Measurements from ENCODE around the gene SMTNL1. TPM values are rescaled to one million over a fixed set of nuclear protein-coding genes. Genes with fewer than 3 reads are reported as not detected.
A peak's percentile ranks its signal among the peaks of the same experiment; 100 is the strongest.

Gene SMTNL1
- total and polyA plus RNA-seq, 9 of the 15 experiments (the other 6 are each of a cell fraction or from before 2014, with no cell fraction given) = not detected

DNA sequence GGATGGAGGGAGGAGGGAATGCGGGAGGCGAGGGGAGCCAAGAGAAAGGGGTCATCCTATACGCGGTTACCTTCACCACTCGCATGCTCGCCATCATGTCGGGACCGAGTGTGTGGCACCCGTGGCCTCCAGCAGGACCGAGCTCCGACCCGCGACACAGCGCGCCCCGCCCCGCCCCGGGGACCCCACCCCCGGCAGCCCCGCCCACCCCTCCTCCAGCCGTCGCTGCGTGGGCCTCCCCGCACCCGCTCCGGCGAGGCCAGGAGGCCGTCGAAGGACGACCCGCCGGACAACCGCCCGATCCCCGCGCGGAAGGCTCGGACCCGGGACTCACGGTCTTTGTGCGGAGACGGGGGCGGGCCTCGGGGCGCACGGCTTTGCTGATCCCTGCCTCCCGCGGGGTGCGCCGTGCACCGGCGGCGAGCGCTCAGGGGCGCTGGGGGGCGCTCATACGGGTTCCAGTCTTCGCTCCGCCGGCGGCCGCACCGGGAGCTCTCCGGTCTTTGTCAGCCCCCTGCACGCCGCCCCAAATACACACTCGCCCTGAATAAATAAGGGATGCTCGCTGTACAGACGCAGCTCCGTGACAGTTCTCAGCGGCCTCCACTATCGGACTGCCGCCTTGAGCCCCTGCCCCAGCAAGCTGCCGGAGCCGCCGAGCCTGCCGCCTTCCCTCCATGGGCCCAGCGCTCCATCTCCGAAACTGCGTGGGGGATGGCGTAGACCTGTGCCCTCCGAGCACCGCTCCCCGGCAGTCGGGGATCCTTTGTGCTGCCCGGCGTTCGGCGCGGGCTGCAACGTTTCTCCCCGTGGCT lies 30.3 kb downstream of the SMTNL1 start, which contains the start of gene UBE2L6 (continued):
- no peak for TF ChIP-seq MEF2A (IDR thresholded peaks at IDR 0.05; ENCODE audit: control insufficient read depth, low read depth, low read length)
- TF ChIP-seq, protein P1, sequence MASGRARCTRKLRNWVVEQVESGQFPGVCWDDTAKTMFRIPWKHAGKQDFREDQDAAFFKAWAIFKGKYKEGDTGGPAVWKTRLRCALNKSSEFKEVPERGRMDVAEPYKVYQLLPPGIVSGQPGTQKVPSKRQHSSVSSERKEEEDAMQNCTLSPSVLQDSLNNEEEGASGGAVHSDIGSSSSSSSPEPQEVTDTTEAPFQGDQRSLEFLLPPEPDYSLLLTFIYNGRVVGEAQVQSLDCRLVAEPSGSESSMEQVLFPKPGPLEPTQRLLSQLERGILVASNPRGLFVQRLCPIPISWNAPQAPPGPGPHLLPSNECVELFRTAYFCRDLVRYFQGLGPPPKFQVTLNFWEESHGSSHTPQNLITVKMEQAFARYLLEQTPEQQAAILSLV (tag; IDR thresholded peaks at IDR 0.05) = no peak
- no peak for TF ChIP-seq RBM14 (IDR thresholded peaks at IDR 0.05; ENCODE audit: borderline replicate concordance, insufficient read depth, low read depth, low read length)
- no peak for TF ChIP-seq SUPT5H (IDR thresholded peaks at IDR 0.05)
- TF ChIP-seq, protein P2, sequence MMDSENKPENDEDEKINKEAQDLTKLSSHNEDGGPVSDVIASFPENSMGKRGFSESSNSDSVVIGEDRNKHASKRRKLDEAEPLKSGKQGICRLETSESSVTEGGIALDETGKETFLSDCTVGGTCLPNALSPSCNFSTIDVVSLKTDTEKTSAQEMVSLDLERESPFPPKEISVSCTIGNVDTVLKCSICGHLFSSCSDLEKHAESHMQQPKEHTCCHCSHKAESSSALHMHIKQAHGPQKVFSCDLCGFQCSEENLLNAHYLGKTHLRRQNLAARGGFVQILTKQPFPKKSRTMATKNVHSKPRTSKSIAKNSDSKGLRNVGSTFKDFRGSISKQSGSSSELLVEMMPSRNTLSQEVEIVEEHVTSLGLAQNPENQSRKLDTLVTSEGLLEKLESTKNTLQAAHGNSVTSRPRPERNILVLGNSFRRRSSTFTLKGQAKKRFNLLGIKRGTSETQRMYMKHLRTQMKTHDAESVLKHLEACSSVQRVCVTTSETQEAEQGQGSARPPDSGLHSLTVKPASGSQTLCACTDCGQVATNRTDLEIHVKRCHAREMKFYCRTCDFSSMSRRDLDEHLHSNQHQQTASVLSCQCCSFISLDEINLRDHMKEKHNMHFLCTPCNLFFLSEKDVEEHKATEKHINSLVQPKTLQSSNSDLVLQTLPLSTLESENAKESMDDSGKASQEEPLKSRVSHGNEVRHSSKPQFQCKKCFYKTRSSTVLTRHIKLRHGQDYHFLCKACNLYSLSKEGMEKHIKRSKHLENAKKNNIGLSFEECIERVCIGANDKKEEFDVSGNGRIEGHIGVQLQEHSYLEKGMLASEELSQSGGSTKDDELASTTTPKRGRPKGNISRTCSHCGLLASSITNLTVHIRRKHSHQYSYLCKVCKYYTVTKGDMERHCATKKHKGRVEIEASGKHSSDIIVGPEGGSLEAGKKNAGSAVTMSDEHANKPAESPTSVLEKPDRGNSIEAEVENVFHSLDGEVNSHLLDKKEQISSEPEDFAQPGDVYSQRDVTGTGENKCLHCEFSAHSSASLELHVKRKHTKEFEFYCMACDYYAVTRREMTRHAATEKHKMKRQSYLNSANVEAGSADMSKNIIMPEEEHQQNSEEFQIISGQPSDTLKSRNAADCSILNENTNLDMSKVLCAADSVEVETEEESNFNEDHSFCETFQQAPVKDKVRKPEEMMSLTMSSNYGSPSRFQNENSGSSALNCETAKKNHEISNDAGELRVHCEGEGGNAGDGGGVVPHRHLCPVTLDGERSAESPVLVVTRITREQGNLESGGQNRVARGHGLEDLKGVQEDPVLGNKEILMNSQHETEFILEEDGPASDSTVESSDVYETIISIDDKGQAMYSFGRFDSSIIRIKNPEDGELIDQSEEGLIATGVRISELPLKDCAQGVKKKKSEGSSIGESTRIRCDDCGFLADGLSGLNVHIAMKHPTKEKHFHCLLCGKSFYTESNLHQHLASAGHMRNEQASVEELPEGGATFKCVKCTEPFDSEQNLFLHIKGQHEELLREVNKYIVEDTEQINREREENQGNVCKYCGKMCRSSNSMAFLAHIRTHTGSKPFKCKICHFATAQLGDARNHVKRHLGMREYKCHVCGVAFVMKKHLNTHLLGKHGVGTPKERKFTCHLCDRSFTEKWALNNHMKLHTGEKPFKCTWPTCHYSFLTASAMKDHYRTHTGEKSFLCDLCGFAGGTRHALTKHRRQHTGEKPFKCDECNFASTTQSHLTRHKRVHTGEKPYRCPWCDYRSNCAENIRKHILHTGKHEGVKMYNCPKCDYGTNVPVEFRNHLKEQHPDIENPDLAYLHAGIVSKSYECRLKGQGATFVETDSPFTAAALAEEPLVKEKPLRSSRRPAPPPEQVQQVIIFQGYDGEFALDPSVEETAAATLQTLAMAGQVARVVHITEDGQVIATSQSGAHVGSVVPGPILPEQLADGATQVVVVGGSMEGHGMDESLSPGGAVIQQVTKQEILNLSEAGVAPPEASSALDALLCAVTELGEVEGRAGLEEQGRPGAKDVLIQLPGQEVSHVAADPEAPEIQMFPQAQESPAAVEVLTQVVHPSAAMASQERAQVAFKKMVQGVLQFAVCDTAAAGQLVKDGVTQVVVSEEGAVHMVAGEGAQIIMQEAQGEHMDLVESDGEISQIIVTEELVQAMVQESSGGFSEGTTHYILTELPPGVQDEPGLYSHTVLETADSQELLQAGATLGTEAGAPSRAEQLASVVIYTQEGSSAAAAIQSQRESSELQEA (IDR thresholded peaks at IDR 0.05; ENCODE audit: low read depth) = no peak
- peak; percentile 49 for TF ChIP-seq CCNT2 (IDR thresholded peaks at IDR 0.05; ENCODE audit: borderline replicate concordance, extremely low read depth, insufficient read length, low read depth, low read length)
- no peak for TF ChIP-seq ZFP30 (CRISPR knock-in tag; IDR thresholded peaks at IDR 0.05; ENCODE audit: borderline replicate concordance)
- TF ChIP-seq POLR2G (IDR thresholded peaks at IDR 0.05; ENCODE audit: low read depth, low read length) = peak; percentile 76
- TF ChIP-seq EP400 (IDR thresholded peaks at IDR 0.05) = peak; percentile 31; the same call in 1 of the 2 replicates
- no peak for TF ChIP-seq HDAC3 (IDR thresholded peaks at IDR 0.05; ENCODE audit: borderline replicate concordance, partially characterized antibody)
- no peak for TF ChIP-seq SREBF1 (IDR thresholded peaks at IDR 0.05; ENCODE audit: borderline replicate concordance, low read depth, low read length)
- no peak for TF ChIP-seq ZNF507 (tag; conservative IDR thresholded peaks at IDR 0.05)
- TF ChIP-seq DDX20 (tag; IDR thresholded peaks at IDR 0.05; ENCODE audit: low read depth) = no peak
- no peak for TF ChIP-seq FOXJ2 (tag; IDR thresholded peaks at IDR 0.05)
- TF ChIP-seq, protein P3, sequence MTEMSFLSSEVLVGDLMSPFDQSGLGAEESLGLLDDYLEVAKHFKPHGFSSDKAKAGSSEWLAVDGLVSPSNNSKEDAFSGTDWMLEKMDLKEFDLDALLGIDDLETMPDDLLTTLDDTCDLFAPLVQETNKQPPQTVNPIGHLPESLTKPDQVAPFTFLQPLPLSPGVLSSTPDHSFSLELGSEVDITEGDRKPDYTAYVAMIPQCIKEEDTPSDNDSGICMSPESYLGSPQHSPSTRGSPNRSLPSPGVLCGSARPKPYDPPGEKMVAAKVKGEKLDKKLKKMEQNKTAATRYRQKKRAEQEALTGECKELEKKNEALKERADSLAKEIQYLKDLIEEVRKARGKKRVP (CRISPR knock-in tag; IDR thresholded peaks at IDR 0.05) = 0 out of 2 replicates have a peak, but pooled peaks have one; percentile 7

Measured in K562 (cell line).